ENCODE results near the gene ZNF581.

ZNF581 gene

GRCh38 chr19:55681131-55682092 lies 38.0 kb downstream of the ZNF581 start:
- Histone ChIP-seq H3K27me3 (ENCODE audit: insufficient read depth, low read length) (no peaks in the 10 kb centered on the region), H3K36me3 (ENCODE audit: insufficient read depth, low read depth, low read length) (peaks cover 71% of the 10 kb centered on the region), H3K4me1 (ENCODE audit: insufficient read depth, low read length) (no peaks in the 10 kb centered on the region), H3K9ac (ENCODE audit: low read depth, low read length) (no peak overlapping the region), H3K9me3 (ENCODE audit: insufficient read depth, low read depth, low read length) (no peaks in the 10 kb centered on the region), H3K4me3 (ENCODE audit: low read length) (no peak overlapping the region), H3K27ac (ENCODE audit: low read length) (no peak overlapping the region)

GRCh38 chr19:55683449-55684261 lies 40.2 kb downstream of the ZNF581 start:
- no peaks in the 10 kb centered on the region for H3K9me3 ChIP-seq (ENCODE audit: insufficient read depth, low read depth, low read length)
- no peak overlapping the region for H3K4me3 ChIP-seq (ENCODE audit: low read length)
- H3K36me3 ChIP-seq (ENCODE audit: insufficient read depth, low read depth, low read length), result peaks cover 63% of the 10 kb centered on the region
- H3K4me1 ChIP-seq (ENCODE audit: insufficient read depth, low read length), result no peaks in the 10 kb centered on the region
- H3K27me3 ChIP-seq (ENCODE audit: insufficient read depth, low read length), result no peaks in the 10 kb centered on the region
- no peak overlapping the region for H3K9ac ChIP-seq (ENCODE audit: low read depth, low read length)
- H3K27ac ChIP-seq (ENCODE audit: low read length), result no peak overlapping the region

- Histone ChIP-seq H3K9ac (ENCODE audit: low read depth, low read length) (no peak overlapping the region), H3K9me3 (ENCODE audit: insufficient read depth, low read depth, low read length) (no peaks in the 10 kb centered on the region), H3K4me3 (ENCODE audit: low read length) (no peak overlapping the region)
Measured at GRCh38 chr19:55684946-55685681, 41.7 kb downstream of the ZNF581 start.

GRCh38 chr19:55685776-55686175 lies 42.3 kb downstream of the ZNF581 start:
- Histone ChIP-seq H3K36me3 (ENCODE audit: insufficient read depth, low read depth, low read length) (peaks cover 64% of the 10 kb centered on the region), H3K27me3 (ENCODE audit: insufficient read depth, low read length) (no peaks in the 10 kb centered on the region), H3K4me1 (ENCODE audit: insufficient read depth, low read length) (no peaks in the 10 kb centered on the region), H3K4me3 (ENCODE audit: low read length) (no peak overlapping the region), H3K27ac (ENCODE audit: low read length) (no peak overlapping the region), H3K9ac (ENCODE audit: low read depth, low read length) (no peak overlapping the region), H3K9me3 (ENCODE audit: insufficient read depth, low read depth, low read length) (no peaks in the 10 kb centered on the region)

More at GRCh38 chr19:55684946-55685681, 41.7 kb downstream of the ZNF581 start:
- Histone ChIP-seq H3K4me1 (ENCODE audit: insufficient read depth, low read length) (no peaks in the 10 kb centered on the region), H3K36me3 (ENCODE audit: insufficient read depth, low read depth, low read length) (peaks cover 64% of the 10 kb centered on the region), H3K27ac (ENCODE audit: low read length) (no peak overlapping the region), H3K27me3 (ENCODE audit: insufficient read depth, low read length) (no peaks in the 10 kb centered on the region)

- Histone ChIP-seq H3K4me1 (ENCODE audit: insufficient read depth, low read length) (no peaks in the 10 kb centered on the region), H3K36me3 (ENCODE audit: insufficient read depth, low read depth, low read length) (peaks cover 59% of the 10 kb centered on the region), H3K9ac (ENCODE audit: low read depth, low read length) (no peak overlapping the region), H3K27ac (ENCODE audit: low read length) (no peak overlapping the region), H3K4me3 (ENCODE audit: low read length) (no peak overlapping the region), H3K27me3 (ENCODE audit: insufficient read depth, low read length) (no peaks in the 10 kb centered on the region), H3K9me3 (ENCODE audit: insufficient read depth, low read depth, low read length) (no peaks in the 10 kb centered on the region)
Measured at GRCh38 chr19:55686311-55687050, 43.0 kb downstream of the ZNF581 start.

- Histone ChIP-seq H3K9ac (ENCODE audit: low read depth, low read length) (no peak overlapping the region), H3K9me3 (ENCODE audit: insufficient read depth, low read depth, low read length) (no peaks in the 10 kb centered on the region), H3K36me3 (ENCODE audit: insufficient read depth, low read depth, low read length) (peaks cover 51% of the 10 kb centered on the region; the same call in 1 of the 2 replicates), H3K27ac (ENCODE audit: low read length) (no peak overlapping the region), H3K4me3 (ENCODE audit: low read length) (no peak overlapping the region), H3K27me3 (ENCODE audit: insufficient read depth, low read length) (no peaks in the 10 kb centered on the region), H3K4me1 (ENCODE audit: insufficient read depth, low read length) (no peaks in the 10 kb centered on the region)
Measured at GRCh38 chr19:55687281-55688201, 44.1 kb downstream of the ZNF581 start.

GRCh38 chr19:55688422-55689218 lies 45.2 kb downstream of the ZNF581 start:
- no peak overlapping the region for H3K9ac ChIP-seq (ENCODE audit: low read depth, low read length)
- H3K4me3 ChIP-seq (ENCODE audit: low read length), result no peak overlapping the region
- H3K27me3 ChIP-seq (ENCODE audit: insufficient read depth, low read length), result no peaks in the 10 kb centered on the region
- no peaks in the 10 kb centered on the region for H3K4me1 ChIP-seq (ENCODE audit: insufficient read depth, low read length)
- no peaks in the 10 kb centered on the region for H3K9me3 ChIP-seq (ENCODE audit: insufficient read depth, low read depth, low read length)
- H3K27ac ChIP-seq (ENCODE audit: low read length), result no peak overlapping the region
- peaks cover 55% of the 10 kb centered on the region for H3K36me3 ChIP-seq (ENCODE audit: insufficient read depth, low read depth, low read length)

GRCh38 chr19:55689411-55690108 lies 46.1 kb downstream of the ZNF581 start:
- Histone ChIP-seq H3K9me3 (ENCODE audit: insufficient read depth, low read depth, low read length) (no peaks in the 10 kb centered on the region), H3K4me1 (ENCODE audit: insufficient read depth, low read length) (no peaks in the 10 kb centered on the region), H3K27me3 (ENCODE audit: insufficient read depth, low read length) (no peaks in the 10 kb centered on the region), H3K27ac (ENCODE audit: low read length) (no peak overlapping the region), H3K4me3 (ENCODE audit: low read length) (no peak overlapping the region), H3K9ac (ENCODE audit: low read depth, low read length) (no peak overlapping the region), H3K36me3 (ENCODE audit: insufficient read depth, low read depth, low read length) (peaks cover 57% of the 10 kb centered on the region)

GRCh38 chr19:55690109-55690768 lies 46.8 kb downstream of the ZNF581 start:
- Histone ChIP-seq H3K9me3 (ENCODE audit: insufficient read depth, low read depth, low read length) (no peaks in the 10 kb centered on the region), H3K4me1 (ENCODE audit: insufficient read depth, low read length) (no peaks in the 10 kb centered on the region), H3K4me3 (ENCODE audit: low read length) (no peak overlapping the region), H3K9ac (ENCODE audit: low read depth, low read length) (no peak overlapping the region), H3K36me3 (ENCODE audit: insufficient read depth, low read depth, low read length) (peaks cover 55% of the 10 kb centered on the region), H3K27ac (ENCODE audit: low read length) (no peak overlapping the region), H3K27me3 (ENCODE audit: insufficient read depth, low read length) (no peaks in the 10 kb centered on the region)

All from iPS-20b (cell line).